Dermis blood vessel endothelial cell (primary cell): ENCODE data around the gene NCAM2. TPM values are rescaled to one million over a fixed set of nuclear protein-coding genes. Genes with fewer than 3 reads are reported as not detected.

ENCODE experiments used
- DNase-seq: peaks from one replicate; pipeline ENCODE4 v3.0.0; 2010
- total RNA-seq: library from RNA; depleted of rRNA; stranded (reverse); fragments of >200 nt; gene quantifications from 2 replicates; pipeline ENCODE4 v1.2.3, GENCODE V29; 2014

Gene NCAM2
- total RNA-seq, 1 donor from 2014 or later, result 0.17 TPM

DNA sequence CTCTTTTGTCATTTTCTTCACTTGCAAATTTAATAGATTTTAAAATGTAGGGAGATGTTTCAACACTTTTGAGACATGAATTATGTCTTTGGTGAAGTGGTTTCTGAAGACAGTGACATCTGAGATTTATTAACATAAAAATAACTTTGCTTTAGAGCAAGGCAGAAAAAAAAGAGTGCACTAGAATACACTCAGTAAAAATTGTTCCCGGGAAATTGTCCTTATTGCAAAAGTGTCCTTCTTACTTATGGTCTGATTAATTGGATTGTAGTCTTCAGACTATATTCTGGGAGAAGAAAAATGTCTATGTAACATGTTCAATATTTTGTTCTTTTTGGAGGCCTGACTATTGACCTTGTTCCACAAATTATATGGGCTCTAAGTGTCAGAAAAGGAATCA lies 468.5 kb downstream of the NCAM2 start:
- DNase-seq, result no peak

DNA sequence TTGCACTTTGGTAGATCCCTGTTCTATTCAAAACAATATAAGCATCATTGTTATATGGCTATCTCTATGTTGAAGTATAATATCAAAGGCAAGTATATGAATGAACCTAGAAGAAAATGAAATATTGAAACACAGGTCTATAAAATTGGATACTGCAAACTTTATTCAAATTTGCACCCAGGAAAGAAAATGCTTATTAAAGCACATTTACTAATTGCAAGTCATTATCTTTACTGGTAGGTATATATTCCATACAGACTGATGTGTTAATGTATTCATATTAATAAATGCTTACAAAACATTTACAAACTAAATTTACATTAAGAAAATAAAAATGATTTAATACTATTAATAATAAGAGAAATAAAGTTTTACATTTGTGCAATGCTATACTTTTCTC lies 469.8 kb downstream of the NCAM2 start:
- no peak for DNase-seq

DNA sequence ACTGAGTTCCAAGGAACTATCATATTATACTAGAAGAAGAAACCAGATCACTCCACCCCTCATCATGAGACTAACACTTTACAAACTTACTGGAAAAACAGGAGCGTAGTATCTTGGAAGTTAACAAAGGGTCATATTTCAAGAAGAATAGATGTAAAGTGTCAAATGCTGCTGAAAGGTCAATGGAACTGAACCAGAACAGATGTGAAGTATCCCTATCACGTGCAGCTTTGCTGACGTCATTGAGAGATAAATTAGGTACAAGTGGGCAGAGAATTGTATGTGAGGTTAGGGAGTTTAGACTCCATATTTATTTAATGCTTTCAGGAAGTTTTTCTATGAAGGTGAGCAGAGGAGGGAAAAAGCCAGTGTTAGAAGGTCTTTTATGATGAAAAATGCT lies 483.0 kb downstream of the NCAM2 start:
- DNase-seq, result no peak

DNA sequence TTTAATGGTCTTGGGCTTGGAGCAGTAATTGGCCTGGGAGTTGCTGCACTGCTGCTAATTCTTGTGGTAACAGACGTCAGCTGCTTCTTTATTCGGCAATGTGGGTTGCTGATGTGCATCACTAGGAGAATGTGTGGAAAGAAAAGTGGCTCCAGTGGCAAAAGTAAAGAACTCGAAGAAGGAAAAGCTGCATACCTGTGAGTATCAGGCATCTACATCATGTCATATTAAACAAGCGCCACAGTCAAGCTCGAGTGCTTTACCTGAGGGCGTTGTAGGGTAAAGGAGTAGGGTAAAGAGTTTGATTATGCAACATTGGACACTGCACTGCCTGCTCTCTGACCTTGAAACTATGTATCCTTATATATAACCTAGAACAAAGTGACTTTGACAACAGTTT lies 510.6 kb downstream of the NCAM2 start:
- no peak for DNase-seq

DNA sequence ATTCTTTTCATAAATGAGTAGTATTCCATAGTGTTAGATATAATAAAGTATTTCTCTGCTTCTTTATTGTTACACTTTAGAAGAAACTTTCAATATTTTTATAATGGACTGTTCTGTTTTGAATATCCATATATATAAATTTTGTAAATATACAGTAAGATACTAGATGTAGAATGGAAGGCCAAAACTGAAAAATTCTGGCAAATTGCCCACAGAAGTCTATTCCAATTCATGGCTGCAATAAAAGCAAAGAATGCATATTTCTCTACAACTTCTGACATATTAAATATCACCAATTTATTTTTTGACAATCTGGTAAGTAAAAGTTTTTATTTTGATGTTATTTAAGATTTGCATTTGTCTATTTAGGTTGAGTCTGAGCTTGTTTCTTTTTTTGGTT lies 532.5 kb downstream of the NCAM2 start:
- DNase-seq, result no peak

DNA sequence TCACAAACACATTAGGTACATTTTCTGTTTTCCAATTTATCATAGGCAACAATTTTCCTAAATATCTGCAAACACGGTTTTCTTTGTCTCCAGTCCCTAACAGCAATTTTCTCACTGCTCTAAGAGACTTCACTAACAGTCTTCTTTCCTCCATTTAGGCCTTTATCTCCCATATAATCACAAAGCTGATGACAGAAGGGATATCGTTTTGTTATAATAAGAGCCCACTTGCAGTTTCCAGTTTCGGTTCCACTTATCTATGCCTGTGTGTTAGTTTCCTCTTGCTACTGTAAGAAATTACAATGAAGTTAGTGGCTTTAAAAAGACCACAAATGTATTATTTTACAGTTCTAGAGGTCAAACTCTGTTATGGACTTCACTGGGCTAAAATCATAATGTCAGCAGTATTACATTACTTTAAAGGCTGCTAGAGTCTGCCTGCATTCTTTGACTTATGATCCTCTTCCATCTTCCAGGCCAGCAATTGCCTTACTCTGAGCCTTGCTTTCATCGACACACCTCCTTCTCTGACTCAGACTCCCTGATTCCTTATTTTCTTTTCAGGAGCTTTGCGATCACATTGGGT lies 549.3 kb downstream of the NCAM2 start:
- DNase-seq, result no peak

DNA sequence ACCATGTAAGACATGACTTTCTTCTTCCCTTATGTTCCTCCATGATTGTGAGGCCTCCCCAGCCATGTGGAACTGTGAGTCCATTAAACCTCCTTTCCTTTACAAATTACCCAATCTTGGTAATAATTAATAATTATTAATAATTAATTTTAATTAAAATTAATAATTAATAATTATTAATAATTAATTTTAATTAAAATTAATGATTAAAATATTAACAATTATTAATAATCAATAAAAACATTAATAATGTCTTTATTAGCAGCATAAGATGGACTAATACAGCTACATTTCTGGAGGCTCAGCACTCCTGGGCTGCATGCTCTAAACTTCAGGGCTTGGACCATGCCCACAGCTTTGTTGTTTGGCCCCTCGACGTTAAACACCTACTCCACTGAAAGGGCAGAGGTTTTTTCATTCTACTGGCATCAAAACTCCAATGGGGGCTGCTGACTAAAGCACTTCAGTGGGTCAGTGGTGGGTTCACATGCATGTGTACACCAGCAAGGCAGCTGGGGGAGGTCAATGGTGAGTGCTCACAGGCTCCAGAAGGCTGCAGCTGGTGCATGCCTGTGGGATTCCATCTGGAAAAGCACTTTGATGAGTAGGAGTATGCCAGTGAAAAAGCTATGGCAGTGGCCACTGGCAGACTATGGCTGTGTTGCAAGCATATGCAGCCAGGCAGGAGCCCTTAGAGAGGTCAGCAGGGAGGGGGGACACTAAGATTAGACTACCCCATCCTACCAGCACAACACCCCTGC lies 561.3 kb downstream of the NCAM2 start:
- DNase-seq, result no peak
